Kidney (tissue), 14 donors: Measurements from ENCODE around the gene ASMTL. TPM values are rescaled to one million over a fixed set of nuclear protein-coding genes. Genes with fewer than 3 reads are reported as not detected.

Source experiments
- DNase-seq, 5 donors: peaks; one replicate each; pipeline ENCODE4 v3.0.0-alpha.2; 2013 to 2020
- FAIRE-seq: peaks from 2 replicates; lab custom pipeline; 2012; peaks lifted over from hg19 to GRCh38; lab: Jason Lieb, UNC
- H3K27ac ChIP-seq, 2 donors: one replicate each; pipeline ENCODE4 v1.7.0; 2013; ENCODE audit warnings: low read depth in 2 of 2, low read length in 2 of 2, inconsistent platforms in 1 of 2
- H3K27me3 ChIP-seq: one replicate; pipeline ENCODE4 v1.7.1; 2013; ENCODE audit warnings: low read length, inconsistent platforms; ENCODE audit not compliant: control insufficient read depth, insufficient read depth
- H3K36me3 ChIP-seq, 3 donors: one replicate each; pipeline versions ENCODE4 v1.7.0 to v1.7.1; 2013; ENCODE audit warnings: low read length in 3 of 3, control low read depth in 1 of 3, inconsistent platforms in 1 of 3; ENCODE audit not compliant: insufficient read depth in 3 of 3, control insufficient read depth in 2 of 3
- H3K4me1 ChIP-seq, 3 donors: one replicate each; pipeline versions ENCODE4 v1.7.0 to v1.7.1; 2013; ENCODE audit warnings: low read length in 3 of 3, inconsistent platforms in 1 of 3, low read depth in 1 of 3; ENCODE audit not compliant: control insufficient read depth in 2 of 3, insufficient read depth in 2 of 3
- H3K4me3 ChIP-seq, 3 donors: one replicate each; pipeline versions ENCODE4 v1.7.0 to v1.8.1; 2013; ENCODE audit warnings: low read length in 3 of 3, control low read depth in 1 of 3, inconsistent platforms in 1 of 3
- H3K9ac ChIP-seq, 3 donors: one replicate each; pipeline versions ENCODE4 v1.7.0 to v1.7.1; 2013; ENCODE audit warnings: low read length in 3 of 3, control low read depth in 1 of 3, inconsistent platforms in 1 of 3
- H3K9me3 ChIP-seq, 3 donors: one replicate each; pipeline versions ENCODE4 v1.7.0 to v1.7.1; 2013; ENCODE audit warnings: low read length in 3 of 3, control low read depth in 1 of 3, inconsistent platforms in 1 of 3; ENCODE audit not compliant: control insufficient read depth in 2 of 3, insufficient read depth in 1 of 3
- intact Hi-C: fragments of 100-400 bp; cut with DNase I; formaldehyde crosslinking; loops from one replicate; pipeline ENCODE4 v1.11.1; 2022
- polyA plus RNA-seq: library from polyadenylated mRNA; stranded (reverse); fragments of 350-450 nt; fragmentation: Illumina TruSeq; extraction: RNeasy Lipid Tissue Mini Kit (QIAGEN cat#74804); gene quantifications from one replicate; pipeline ENCODE4 v1.2.3, GENCODE V29; 2014; ENCODE audit warnings: low read depth, low replicate concordance; ENCODE audit not compliant: insufficient read depth
- total RNA-seq: library from RNA; stranded (reverse); fragmentation: NEBNext Ultra II Directional; extraction: Animal tissue kit (Norgen Biotek cat#: 25700); gene quantifications from one replicate; pipeline ENCODE4 v1.2.1, GENCODE V29; 2021
- TF ChIP-seq, protein P1 (sequence below): IDR thresholded peaks from 3 replicates; pipeline ENCODE4 v1.5.1; 2012; ENCODE audit warnings: mild to moderate bottlenecking, moderate library complexity, borderline replicate concordance; ENCODE audit not compliant: insufficient read depth; ENCODE audit errors: extremely low read depth
- donor health status: control.
- donor health status: control.
- donor health status: control.
- donor health status: control.
- donor health status: control.
- donor health status: DM: yes; HTN: yes; CAD: no.
- donor health status: Normal renal cell carcinoma (clear cell type).

Gene ASMTL
- total and polyA plus RNA-seq, 2 donors from 2014 or later = 29.9 to 33.3 TPM

DNA sequence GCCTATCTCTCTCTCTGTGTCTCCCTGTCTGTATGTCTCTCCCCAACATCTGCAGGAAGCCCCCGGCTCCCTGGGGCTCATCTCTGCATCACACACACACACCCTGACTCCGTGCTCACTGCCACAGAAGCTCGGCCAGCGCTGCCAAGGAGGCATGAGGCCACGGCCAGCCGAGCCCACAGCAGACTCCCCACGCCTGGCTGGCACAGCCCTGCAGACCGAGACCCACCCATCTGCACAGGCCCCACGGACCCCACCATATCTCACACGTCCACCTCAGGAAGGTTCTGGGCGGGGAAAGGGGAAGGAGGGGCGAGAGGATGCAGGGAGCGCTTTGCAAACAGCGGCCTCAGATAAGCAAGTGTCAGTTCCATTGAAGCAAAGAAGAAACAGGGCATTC lies 32.3 kb downstream of the ASMTL start:
- peak in 1 of 5 donors; percentile 68 for DNase-seq

DNA sequence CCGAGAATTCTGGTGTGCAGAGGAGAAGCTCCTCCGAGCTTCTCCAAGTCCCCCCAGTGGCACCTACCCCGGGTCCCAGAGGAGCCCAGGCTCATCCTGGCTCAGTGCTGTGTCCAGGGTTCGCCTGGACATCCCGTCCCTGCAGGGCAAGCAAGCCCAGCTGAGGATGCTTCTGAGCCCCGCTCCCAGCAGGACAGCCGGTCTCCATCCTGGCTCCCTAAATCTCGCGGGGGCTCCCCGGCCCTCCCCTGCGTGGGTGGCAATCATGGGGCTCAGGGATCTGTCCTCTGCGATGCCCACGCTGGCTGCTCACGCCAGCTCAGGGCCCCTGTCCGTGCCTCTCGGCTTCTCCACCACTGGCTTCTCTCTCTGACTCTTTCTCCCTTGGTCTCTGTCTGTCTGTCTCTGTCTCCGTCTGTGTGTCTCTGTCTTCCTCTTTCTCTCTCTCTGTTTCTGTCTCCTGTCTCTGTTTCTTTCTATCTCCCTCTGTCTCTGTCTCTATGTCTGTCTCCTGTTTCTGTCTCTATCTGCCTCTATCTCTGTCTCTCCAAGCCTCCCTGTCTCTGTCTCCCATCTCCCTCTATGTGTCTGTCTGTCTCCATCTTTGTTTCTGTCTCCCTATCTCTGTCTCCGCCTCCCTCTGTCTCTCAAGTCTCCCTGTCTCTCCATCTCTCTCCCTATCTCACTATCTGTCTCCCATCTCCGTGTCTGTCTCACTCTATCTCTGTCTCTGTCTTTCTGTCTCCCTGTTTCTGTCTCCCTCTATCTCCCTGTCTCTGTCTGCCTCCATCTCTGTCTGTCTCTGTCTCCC lies 33.0 kb downstream of the ASMTL start:
- intact Hi-C loops = no loop called here
- Histone ChIP-seq H3K4me3 (no peak overlapping the region), H3K9ac (no peak overlapping the region), H3K9me3 (peaks cover 0 to 9% (median 4%) of the 10 kb centered on the region in 3 donors), H3K27me3 (no peaks in the 10 kb centered on the region), H3K36me3 (peaks cover 13 to 22% (median 19%) of the 10 kb centered on the region in 3 donors), H3K27ac (no peak overlapping the region), H3K4me1 (no peaks in the 10 kb centered on the region)
- FAIRE-seq (no peak), DNase-seq (peak in 1 of 5 donors; percentile 72)
- TF ChIP-seq, protein P1, sequence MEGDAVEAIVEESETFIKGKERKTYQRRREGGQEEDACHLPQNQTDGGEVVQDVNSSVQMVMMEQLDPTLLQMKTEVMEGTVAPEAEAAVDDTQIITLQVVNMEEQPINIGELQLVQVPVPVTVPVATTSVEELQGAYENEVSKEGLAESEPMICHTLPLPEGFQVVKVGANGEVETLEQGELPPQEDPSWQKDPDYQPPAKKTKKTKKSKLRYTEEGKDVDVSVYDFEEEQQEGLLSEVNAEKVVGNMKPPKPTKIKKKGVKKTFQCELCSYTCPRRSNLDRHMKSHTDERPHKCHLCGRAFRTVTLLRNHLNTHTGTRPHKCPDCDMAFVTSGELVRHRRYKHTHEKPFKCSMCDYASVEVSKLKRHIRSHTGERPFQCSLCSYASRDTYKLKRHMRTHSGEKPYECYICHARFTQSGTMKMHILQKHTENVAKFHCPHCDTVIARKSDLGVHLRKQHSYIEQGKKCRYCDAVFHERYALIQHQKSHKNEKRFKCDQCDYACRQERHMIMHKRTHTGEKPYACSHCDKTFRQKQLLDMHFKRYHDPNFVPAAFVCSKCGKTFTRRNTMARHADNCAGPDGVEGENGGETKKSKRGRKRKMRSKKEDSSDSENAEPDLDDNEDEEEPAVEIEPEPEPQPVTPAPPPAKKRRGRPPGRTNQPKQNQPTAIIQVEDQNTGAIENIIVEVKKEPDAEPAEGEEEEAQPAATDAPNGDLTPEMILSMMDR = no peak

More for the DNA sequence above, 32.3 kb downstream of the ASMTL start:
- Histone ChIP-seq H3K27me3 (no peaks in the 10 kb centered on the region), H3K4me1 (no peaks in the 10 kb centered on the region), H3K36me3 (peaks cover 16 to 26% (median 20%) of the 10 kb centered on the region in 3 donors), H3K4me3 (no peak overlapping the region), H3K27ac (no peak overlapping the region), H3K9ac (no peak overlapping the region), H3K9me3 (peaks cover 0 to 9% (median 4%) of the 10 kb centered on the region in 3 donors)
- TF ChIP-seq, protein P1 = no peak
- no peak for FAIRE-seq
- intact Hi-C loops = no loop called here

DNA sequence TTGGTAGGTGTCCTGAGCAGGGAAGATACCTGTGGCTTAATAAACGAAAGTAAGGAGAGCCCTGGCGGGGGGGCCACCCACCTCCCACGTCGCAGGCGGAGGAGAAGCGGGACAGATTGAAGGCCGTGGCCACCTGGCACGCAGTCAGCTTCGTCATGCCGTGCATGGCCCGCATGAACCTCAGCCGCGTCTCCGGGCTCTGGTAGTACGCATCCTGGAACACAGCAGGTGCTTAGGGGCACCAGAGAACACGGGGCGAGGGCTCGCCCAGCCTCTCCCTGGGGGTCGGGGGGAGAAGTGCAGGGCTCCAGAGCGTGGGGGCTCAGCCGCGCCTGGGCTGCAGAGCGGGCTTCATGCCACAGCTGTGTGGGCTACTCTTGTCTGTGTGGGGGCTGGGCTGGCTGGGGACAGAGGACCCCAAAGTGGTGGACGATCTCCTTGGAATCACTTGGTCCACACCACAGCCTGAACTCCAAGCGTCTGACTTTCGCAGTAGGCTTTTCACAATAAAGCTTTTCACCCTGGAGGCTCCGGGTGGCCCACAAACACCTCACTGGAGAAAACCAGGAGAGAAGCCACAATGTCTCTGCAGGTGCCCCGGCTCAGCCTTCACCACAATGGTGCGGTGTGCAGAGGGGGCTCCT lies 33.7 kb downstream of the ASMTL start:
- FAIRE-seq = no peak
- TF ChIP-seq, protein P1 = no peak
- Histone ChIP-seq H3K36me3 (peaks cover 13 to 22% (median 18%) of the 10 kb centered on the region in 3 donors), H3K4me1 (no peaks in the 10 kb centered on the region), H3K9ac (no peak overlapping the region), H3K4me3 (no peak overlapping the region), H3K27me3 (no peaks in the 10 kb centered on the region), H3K27ac (no peak overlapping the region), H3K9me3 (peaks cover 0 to 9% (median 4%) of the 10 kb centered on the region in 3 donors)
- intact Hi-C loops = no loop called here
- DNase-seq = peak in 1 of 5 donors; percentile 72
